ENCODE data around the gene SH2D3C.
A peak's percentile ranks its signal among the peaks of the same experiment; 100 is the strongest.
"Not testable (repeated sequence)": the region's sequence is repeated elsewhere in the genome, so short reads cannot be mapped to it uniquely, and the experiment has no call there.

The SH2D3C gene

GRCh38 chr9:127783111-127784008 lies 4.9 kb upstream of the SH2D3C start:
- DNase-seq = no peak

- no peak for DNase-seq
These were observed 3.3 kb upstream of the SH2D3C start for GRCh38 chr9:127781806-127782205.

DNA sequence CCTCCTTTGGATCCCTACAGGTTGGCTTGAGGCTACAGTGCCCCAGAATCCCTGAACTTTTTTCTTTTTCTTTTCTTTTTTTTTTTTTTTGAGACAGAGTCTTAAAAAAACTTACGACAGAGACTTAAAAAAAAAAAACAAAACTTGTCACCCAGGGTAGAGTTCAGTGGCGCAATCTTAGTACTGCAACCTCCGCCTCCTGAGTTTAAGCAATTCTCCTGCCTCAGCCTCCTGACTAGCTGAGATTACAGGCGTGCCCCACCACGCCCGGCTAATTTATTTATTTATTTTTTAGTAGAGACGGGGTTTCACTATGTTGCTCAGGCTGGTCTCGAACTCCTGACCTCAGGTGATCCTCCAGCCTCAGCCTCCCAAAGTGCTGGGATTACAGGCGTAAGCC lies 2.4 kb upstream of the SH2D3C start:
- not testable (repeated sequence) for DNase-seq

- no peak for DNase-seq
These were observed 1.8 kb upstream of the SH2D3C start for GRCh38 chr9:127780126-127780885.

- no peak for DNase-seq
These were observed 893 bp upstream of the SH2D3C start for GRCh38 chr9:127779136-127779981.

GRCh38 chr9:127777368-127777980 lies 992 bp downstream of the SH2D3C start:
- DNase-seq = no peak

DNA sequence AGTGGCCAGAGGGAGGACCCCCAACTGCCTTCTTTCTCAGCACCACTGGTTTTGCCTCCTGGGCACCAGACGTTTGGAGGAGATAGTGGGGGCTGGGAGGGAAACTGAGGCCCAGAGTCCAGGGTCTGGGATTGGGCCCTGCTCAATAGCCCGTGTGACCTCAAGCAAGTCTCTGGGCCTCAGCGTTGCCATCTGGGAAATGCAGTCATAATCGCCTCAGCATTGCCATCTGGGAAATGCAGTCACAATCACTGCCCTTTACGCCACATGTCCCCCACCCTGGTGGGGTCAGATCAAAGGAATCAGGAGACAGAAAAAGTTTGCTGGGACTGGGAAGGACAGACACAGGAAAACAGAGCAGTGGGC lies 1.6 kb downstream of the SH2D3C start:
- DNase-seq = no peak

DNA sequence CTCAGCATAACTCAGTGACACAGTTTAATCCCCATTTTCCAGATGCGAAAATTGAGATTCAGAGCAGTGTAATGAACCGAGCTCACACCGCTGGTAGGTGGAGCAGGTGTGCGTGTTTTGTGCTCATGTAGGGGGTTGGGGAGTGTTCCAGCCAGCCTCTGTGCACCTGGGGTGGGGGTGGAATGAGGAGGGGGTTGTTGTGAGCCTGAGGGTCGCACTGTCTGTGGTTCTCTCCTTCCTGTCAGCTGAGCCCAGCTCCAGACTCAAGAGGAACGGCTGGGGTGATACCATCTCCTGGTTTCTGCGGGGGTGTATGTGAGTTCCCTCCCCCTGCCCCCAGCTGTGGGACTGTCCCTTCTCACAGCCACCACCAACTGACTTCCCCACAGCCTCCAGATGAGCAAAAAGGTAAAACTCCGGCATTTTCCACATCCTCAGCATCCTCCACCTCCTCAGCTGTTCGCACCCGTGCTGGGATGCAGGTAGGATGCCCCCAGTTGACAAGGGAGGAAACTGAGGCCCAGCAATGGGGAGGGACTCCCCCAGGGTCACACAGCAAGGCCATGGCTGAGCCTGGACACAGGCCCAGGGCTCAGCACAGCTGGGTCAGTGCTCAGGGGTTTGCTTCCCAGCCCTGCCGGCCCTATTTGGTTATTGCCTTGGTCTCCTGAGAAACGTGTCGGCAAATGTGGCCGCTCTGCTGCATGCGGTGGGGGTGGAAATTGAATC lies 2.1 kb downstream of the SH2D3C start:
- DNase-seq = no peak

DNA sequence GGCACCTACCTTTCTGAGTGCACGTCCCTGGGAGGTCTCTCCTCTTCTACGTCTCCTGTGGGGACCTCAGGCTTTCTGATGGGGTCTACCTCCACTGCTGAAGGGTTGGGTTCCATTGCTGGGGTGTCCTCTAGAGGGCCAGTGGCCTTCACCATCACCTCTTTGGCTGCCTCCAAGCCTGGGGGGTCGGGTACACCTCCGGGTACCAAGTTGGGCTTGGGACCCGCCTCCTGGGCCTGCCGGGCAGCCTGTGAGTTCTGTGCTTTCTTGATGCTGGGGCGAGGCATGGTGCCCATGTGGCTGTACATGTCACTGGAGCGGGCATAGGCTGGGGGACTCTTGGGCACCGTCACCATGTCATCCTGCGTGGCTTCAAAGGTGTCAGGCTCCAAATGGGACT lies 4.5 kb downstream of the SH2D3C start:
- no peak for DNase-seq

GRCh38 chr9:127773272-127773671 lies 5.2 kb downstream of the SH2D3C start:
- no peak for DNase-seq

DNA sequence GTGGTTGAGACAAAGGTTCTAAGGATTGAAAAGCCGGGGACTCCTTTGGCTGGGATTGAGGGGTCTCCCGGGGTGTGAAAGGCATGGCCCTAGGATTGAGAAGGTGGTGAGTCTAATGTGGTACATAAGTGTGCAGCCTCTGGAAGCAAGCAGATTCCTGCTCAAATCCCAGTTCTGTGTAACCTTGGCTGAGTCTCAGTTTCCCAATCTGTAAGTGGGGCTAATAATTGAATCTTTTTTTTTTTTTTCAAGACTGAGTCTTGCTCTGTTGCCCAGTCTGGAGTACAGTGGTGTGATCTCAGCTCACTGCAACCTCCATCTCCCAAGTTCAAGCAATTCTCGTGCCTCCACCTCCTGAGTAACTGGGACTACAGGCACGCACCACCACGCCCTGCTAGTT lies 5.9 kb downstream of the SH2D3C start:
- DNase-seq = no peak

DNA sequence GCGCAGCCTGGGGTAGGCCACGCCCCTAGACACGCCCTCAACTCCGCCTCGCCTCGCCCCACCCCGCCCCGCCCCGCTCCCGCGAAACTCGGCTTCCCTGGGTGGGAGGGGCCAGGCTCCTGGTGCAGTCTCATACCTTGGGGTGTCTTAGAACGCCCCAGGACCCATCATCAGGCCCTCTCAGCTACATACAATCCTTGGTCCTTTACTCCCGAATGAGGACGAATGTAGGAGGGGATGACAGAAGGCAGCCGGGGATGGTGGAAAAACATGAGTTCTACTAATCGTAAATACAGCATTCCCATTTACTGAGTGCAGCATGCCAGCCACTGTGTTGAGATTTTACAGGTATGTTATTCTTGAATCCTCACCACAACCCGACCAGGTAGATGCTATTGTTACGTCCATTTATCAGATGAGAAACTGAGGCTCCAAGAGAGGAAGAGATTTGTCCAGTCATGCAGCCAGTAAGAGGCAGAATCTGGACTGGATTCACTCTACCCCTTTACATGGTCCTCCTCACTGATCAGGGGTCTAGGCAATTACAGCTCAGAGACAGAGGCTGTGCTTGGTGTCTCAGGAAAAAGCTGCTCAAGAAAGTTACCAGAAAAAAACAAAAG lies 6.8 kb downstream of the SH2D3C start:
- DNase-seq = no peak

- DNase-seq = peak; percentile 98
These were observed 7.4 kb downstream of the SH2D3C start for GRCh38 chr9:127770905-127771569.

GRCh38 chr9:127770583-127770904 lies 7.9 kb downstream of the SH2D3C start:
- no peak for DNase-seq

GRCh38 chr9:127769929-127770582 lies 8.4 kb downstream of the SH2D3C start:
- DNase-seq = no peak

- no peak for DNase-seq
These were observed 9.4 kb downstream of the SH2D3C start for GRCh38 chr9:127769101-127769500.

DNA sequence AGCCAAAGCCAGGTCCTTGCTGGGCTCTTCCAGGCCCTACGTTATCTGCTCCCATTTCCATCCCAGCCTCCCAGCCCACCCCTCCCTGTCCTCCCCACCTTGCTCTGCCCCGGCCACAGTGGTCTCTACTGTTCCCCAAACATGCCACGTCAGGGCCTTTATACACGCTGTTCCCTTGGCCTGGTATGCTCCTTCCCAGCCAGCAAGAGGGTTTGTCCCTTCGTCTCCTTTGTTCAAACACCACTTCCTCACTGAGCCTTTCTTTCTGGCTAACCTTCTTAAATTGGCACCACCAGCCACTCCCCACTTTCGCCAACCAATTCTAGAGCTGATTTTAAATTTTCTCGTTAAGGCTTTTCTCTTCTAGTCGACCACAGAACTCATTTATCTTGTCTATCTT lies 9.8 kb downstream of the SH2D3C start:
- no peak for DNase-seq

DNA sequence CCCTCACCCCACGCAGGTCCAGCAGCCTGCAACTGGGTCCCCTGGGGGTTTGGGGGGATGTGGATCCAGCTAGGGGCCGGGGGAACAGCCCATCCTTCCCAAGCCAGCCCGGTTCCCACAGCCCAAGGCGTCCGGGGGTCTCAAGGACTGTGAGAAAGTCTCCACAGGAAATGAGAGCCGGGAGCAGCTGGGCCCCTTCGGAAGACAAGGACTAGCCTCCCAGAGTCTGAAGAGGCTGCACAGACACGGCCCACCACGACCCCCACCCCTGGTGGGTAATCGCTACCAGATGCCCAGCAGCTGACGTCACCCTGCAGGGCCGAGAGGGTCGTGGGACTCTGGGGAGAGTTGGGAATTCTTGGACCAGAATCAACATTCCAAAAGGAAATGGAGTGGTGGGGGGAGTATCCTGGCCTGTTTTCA lies 10.5 kb downstream of the SH2D3C start:
- peak; percentile 72 for DNase-seq

DNA sequence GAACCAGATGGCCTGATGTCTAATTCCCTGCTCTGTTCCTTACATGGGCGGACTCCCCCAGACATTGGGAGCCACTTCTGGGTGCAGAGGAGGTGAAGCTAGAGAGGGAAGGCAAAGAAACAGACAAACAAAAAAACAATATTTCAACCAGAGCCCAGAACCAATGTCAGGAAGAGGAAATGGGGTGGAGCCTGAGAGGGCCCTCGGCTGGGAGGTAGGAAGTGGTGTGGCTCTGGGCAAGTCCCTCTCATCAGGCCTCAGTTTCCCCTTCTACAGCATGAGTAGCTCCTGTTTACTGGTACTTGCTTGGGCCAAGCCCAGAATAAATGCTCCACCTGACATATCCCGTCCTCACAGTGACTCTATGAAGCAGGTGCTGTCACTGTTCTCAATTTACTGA lies 11.1 kb downstream of the SH2D3C start:
- DNase-seq = no peak

- no peak for DNase-seq
These were observed 13.0 kb downstream of the SH2D3C start for GRCh38 chr9:127765418-127765817.

Measured in fibroblast of skin of right biceps (primary cell).